HepG2 (cell line): Measurements from ENCODE around the gene CLCA4. TPM values are rescaled to one million over a fixed set of nuclear protein-coding genes. Genes with fewer than 3 reads are reported as not detected.

ENCODE experiments used
- ATAC-seq: fragments of 200-7000 bp; cut with Tn5 transposase; 3 replicates; pipeline ENCODE4 v1.9.1; 2020; ENCODE audit warnings: mild to moderate bottlenecking, moderate library complexity
- BruUV-seq: library from RNA; stranded (reverse); fragments of 400-500 nt; replicated peaks from 2 replicates; lab custom pipeline; 2021; lab: Mats Ljungman, UMichigan
- CTCF ChIA-PET: fragments of 300-600 bp; formaldehyde crosslinking; extraction: SDS; loops from one replicate; lab custom pipeline; 2021; ENCODE audit warnings: low total read pairs, inconsistent platforms, low intra/inter-chr PET ratio; lab: Yijun Ruan, JAX
- POLR2A ChIA-PET: fragments of 350-600 bp; sonication (Branson Sonifier 250); formaldehyde crosslinking; loops from one replicate; lab custom pipeline; 2020; ENCODE audit warnings: antibody characterized with exemption, inconsistent platforms; lab: Yijun Ruan, JAX
- DNase-seq: peaks from one replicate; pipeline ENCODE4 v3.0.0-alpha.2; 2015; ENCODE audit warnings: low spot score
- FAIRE-seq: peaks from 3 replicates; lab custom pipeline; 2011; peaks lifted over from hg19 to GRCh38; lab: Jason Lieb, UNC
- H2AFZ ChIP-seq: one replicate; pipeline ENCODE4 v1.6.1; 2011; ENCODE audit warnings: low read length, inconsistent platforms
- H3K27ac ChIP-seq: fragments of 300-600 bp; 3 replicates; pipeline ENCODE4 v1.8.0; 2011; ENCODE audit warnings: mixed run types, mild to moderate bottlenecking, mixed read lengths, low read length, inconsistent platforms; ENCODE audit not compliant: insufficient read depth; ENCODE audit errors: extremely low read length
- H3K27me3 ChIP-seq, 2 experiments: fragments of 200-600 bp in 1 of 2; 2 replicates in 1 of 2; 3 replicates in 1 of 2; pipeline versions ENCODE4 v1.6.0 to v1.8.0; 2011; ENCODE audit warnings: low read length in 2 of 2, mild to moderate bottlenecking in 2 of 2, moderate library complexity in 2 of 2, inconsistent platforms in 1 of 2; ENCODE audit not compliant: insufficient read depth in 2 of 2, control insufficient read depth in 1 of 2
- H3K36me3 ChIP-seq, 2 experiments: fragments of 200-600 bp in 1 of 2; replicated peaks in 1 of 2; 2 replicates in 1 of 2; 3 replicates in 1 of 2; pipeline versions ENCODE4 v1.5.1 to v1.8.0; 2011; ENCODE audit warnings: low read length in 2 of 2, inconsistent platforms in 1 of 2; ENCODE audit not compliant: insufficient read depth in 2 of 2, control insufficient read depth in 1 of 2
- H3K4me1 ChIP-seq: 2 replicates; pipeline ENCODE4 v1.5.1; 2012; ENCODE audit warnings: low read length, inconsistent platforms; ENCODE audit not compliant: insufficient read depth
- H3K4me2 ChIP-seq: 2 replicates; pipeline ENCODE4 v1.6.0; 2011; ENCODE audit warnings: low read depth, low read length, inconsistent platforms
- H3K4me3 ChIP-seq, 3 experiments: fragments of 200-600 bp in 1 of 3; sonication (generic), shearing (Covaris generic) in 1 of 3; replicated peaks in 1 of 3; 2 replicates each; pipeline ENCODE4 v1.5.1; 2011 to 2016; ENCODE audit warnings: low read length in 3 of 3, inconsistent platforms in 2 of 3, low read depth in 2 of 3, mild to moderate bottlenecking in 2 of 3, control low read depth in 1 of 3, mixed read lengths in 1 of 3; ENCODE audit not compliant: insufficient read depth in 1 of 3
- H3K79me2 ChIP-seq: one replicate; pipeline ENCODE4 v1.6.1; 2011; ENCODE audit warnings: low read length, inconsistent platforms; ENCODE audit not compliant: insufficient read depth
- H3K9ac ChIP-seq: 2 replicates; pipeline ENCODE4 v1.6.0; 2011; ENCODE audit warnings: mild to moderate bottlenecking, low read depth, low read length, inconsistent platforms; ENCODE audit not compliant: insufficient read depth
- H3K9me3 ChIP-seq: 2 replicates; pipeline ENCODE4 v1.5.1; 2012; ENCODE audit warnings: mild to moderate bottlenecking, low read length
- H4K20me1 ChIP-seq: 2 replicates; pipeline ENCODE4 v1.6.0; 2011; ENCODE audit warnings: inconsistent platforms, mild to moderate bottlenecking, low read length, moderate library complexity; ENCODE audit not compliant: insufficient read depth
- KAT8 ChIP-seq: IDR thresholded peaks from 2 replicates; pipeline ENCODE4 v1.6.1; 2016; ENCODE audit warnings: missing genetic modification reagents, missing compliant biosample characterization
- KDM5B ChIP-seq: sonication (generic); formaldehyde crosslinking; IDR thresholded peaks from 2 replicates; pipeline ENCODE4 v1.4.0; 2020; ENCODE audit warnings: missing genetic modification reagents, mild to moderate bottlenecking, borderline replicate concordance
- SALL2 ChIP-seq: sonication (generic); formaldehyde crosslinking; IDR thresholded peaks from 2 replicates; pipeline ENCODE4 v1.8.1; 2023; ENCODE audit warnings: mild to moderate bottlenecking, missing genetic modification reagents, inconsistent platforms
- SIX1 ChIP-seq: sonication (generic); formaldehyde crosslinking; IDR thresholded peaks from 2 replicates; pipeline ENCODE4 v1.4.0; 2020; ENCODE audit warnings: missing genetic modification reagents, borderline replicate concordance
- ZNF17 ChIP-seq: sonication (generic); formaldehyde crosslinking; IDR thresholded peaks from 2 replicates; pipeline ENCODE4 v1.5.0; 2020; ENCODE audit warnings: mild to moderate bottlenecking, missing genetic modification reagents
- ZNF24 ChIP-seq: fragments of 450-650 bp; IDR thresholded peaks from 2 replicates; pipeline ENCODE4 v1.6.1; 2017; ENCODE audit warnings: antibody characterized with exemption, mild to moderate bottlenecking
- ZNF256 ChIP-seq: sonication (generic); formaldehyde crosslinking; conservative IDR thresholded peaks from 2 replicates; pipeline ENCODE4 v1.4.0; 2020; ENCODE audit warnings: missing genetic modification reagents
- ZNF296 ChIP-seq: sonication (generic); formaldehyde crosslinking; conservative IDR thresholded peaks from 2 replicates; pipeline ENCODE4 v1.5.0; 2020; ENCODE audit warnings: mild to moderate bottlenecking, missing genetic modification reagents
- ZNF34 ChIP-seq: sonication (generic); formaldehyde crosslinking; IDR thresholded peaks from 2 replicates; pipeline ENCODE4 v1.4.0; 2020; ENCODE audit warnings: mild to moderate bottlenecking, missing genetic modification reagents, borderline replicate concordance
- WGBS: methylation state at CpG from one replicate; pipeline ENCODE4 v1.1.6; 2017; ENCODE audit warnings: low lambda C conversion rate; 5-methylcytosine and 5-hydroxymethylcytosine counted together
- in situ Hi-C: cut with HindIII; loops from 2 replicates; pipeline ENCODE4 v1.10.0; 2017; ENCODE audit warnings: low pct_unique_long_range_greater_than_20kb; ENCODE audit not compliant: extremely low pct_ligation_motif_present
- intact Hi-C: fragments of 100-400 bp; cut with micrococcal nuclease; formaldehyde crosslinking; loops from one replicate; pipeline ENCODE4 v1.10.0; 2022; ENCODE audit not compliant: unreplicated experiment
- polyA plus RNA-seq, 8 experiments: library from polyadenylated mRNA; depleted of rRNA in 3 of 8; stranded (reverse) in 7 of 8; unstranded in 1 of 8; fragments of >200 nt; fragmentation: Illumina TruSeq in 4 of 8; extraction: Trizol in 4 of 8; gene quantifications; 2 replicates each; pipeline versions ENCODE4 v1.2.1 to v1.2.3, GENCODE V29; 2011 to 2016; ENCODE audit warnings: low read depth in 4 of 8, missing spikeins in 1 of 8, mixed read lengths in 1 of 8; ENCODE audit not compliant: insufficient read depth in 1 of 8
- total RNA-seq, 5 experiments: library from RNA; depleted of rRNA; stranded (reverse); fragments of >200 nt; fragmentation: Illumina TruSeq; extraction: Trizol; gene quantifications; 2 replicates each; pipeline ENCODE4 v1.2.3, GENCODE V29; 2016; ENCODE audit warnings: low read depth in 1 of 5
- TF ChIP-seq, protein P1 (sequence below): sonication (generic); formaldehyde crosslinking; IDR thresholded peaks from 2 replicates; pipeline ENCODE4 v1.4.0; 2020; ENCODE audit warnings: missing genetic modification reagents

CLCA4 gene
- total and polyA plus RNA-seq, 2 of the 13 experiments (the other 11 are each of a cell fraction or from before 2014, with no cell fraction given), result not detected

GRCh38 chr1:86573763-86574484 lies 27.0 kb downstream of the CLCA4 start (continued):
- TF ChIP-seq ZNF34 (CRISPR knock-in tag), result no peak

- no peak overlapping the region for H3K4me2 ChIP-seq
- no peaks in the 10 kb centered on the region for H3K4me1 ChIP-seq
- no peaks in the 10 kb centered on the region for H3K36me3 ChIP-seq
- H3K27ac ChIP-seq, result no peak overlapping the region
- no peaks in the 10 kb centered on the region for H3K79me2 ChIP-seq
- no peaks in the 10 kb centered on the region for H4K20me1 ChIP-seq
- no peak overlapping the region for H3K4me3 ChIP-seq
- no TSS peak for BruUV-seq
- ChIA-PET CTCF (no interaction called here), POLR2A (no interaction called here)
- no peak for DNase-seq
- in situ Hi-C loops, result no loop called here
- H3K9me3 ChIP-seq, result no peaks in the 10 kb centered on the region
- intact Hi-C loops, result no loop called here
- no peak for TF ChIP-seq SIX1 (CRISPR knock-in tag)
- H2AFZ ChIP-seq, result no peak overlapping the region
- H3K27me3 ChIP-seq, result 0 out of 5 replicates have a peak, but pooled peaks cover 0 to 4% of the 10 kb centered on the region in 2 experiments
- WGBS, result 31% methylated on average over 1 of the region's 1 CpG
- no peak overlapping the region for H3K9ac ChIP-seq
- no peak for ATAC-seq
- no peak for FAIRE-seq
Measured at GRCh38 chr1:86581231-86581630, 34.4 kb downstream of the CLCA4 start.

DNA sequence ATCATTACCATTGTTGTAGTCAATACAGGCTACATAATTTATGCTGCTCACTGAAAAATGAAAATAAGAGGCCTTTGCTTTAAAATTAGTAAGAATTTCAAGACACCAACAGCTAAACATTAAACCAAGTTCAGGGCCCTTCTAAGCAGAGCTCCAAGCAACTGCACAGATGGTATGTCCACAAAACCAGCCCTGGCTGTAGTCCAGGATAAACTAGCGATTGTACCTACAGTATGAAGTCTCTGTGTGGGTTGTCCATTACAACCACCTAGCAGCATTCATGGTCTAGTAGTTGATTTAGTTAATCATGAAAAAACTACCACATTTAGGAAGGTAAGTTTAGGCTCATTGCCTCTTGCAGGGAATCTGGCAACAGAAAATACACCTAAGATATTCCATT lies 35.3 kb downstream of the CLCA4 start:
- in situ Hi-C loops, result no loop called here
- ChIA-PET CTCF (no interaction called here), POLR2A (no interaction called here)
- no peak overlapping the region for H2AFZ ChIP-seq
- H3K9me3 ChIP-seq, result no peaks in the 10 kb centered on the region
- H3K36me3 ChIP-seq, result no peaks in the 10 kb centered on the region
- H3K27ac ChIP-seq, result no peak overlapping the region
- DNase-seq (no peak), ATAC-seq (no peak), FAIRE-seq (no peak)
- intact Hi-C loops, result no loop called here
- no peaks in the 10 kb centered on the region for H3K4me1 ChIP-seq
- no peak overlapping the region for H3K4me3 ChIP-seq
- no peaks in the 10 kb centered on the region for H3K79me2 ChIP-seq
- BruUV-seq, result no TSS peak
- H3K4me2 ChIP-seq, result no peak overlapping the region
- H3K27me3 ChIP-seq, result 0 out of 5 replicates have a peak, but pooled peaks cover 0 to 4% of the 10 kb centered on the region in 2 experiments
- 17% methylated on average over 1 of the region's 1 CpG for WGBS
- H4K20me1 ChIP-seq, result no peaks in the 10 kb centered on the region
- no peak overlapping the region for H3K9ac ChIP-seq
- TF ChIP-seq ZNF17 (CRISPR knock-in tag) (no peak), KAT8 (no peak), SALL2 (CRISPR knock-in tag) (no peak), ZNF296 (no peak), KDM5B (CRISPR knock-in tag) (no peak), ZNF24 (no peak), ZNF256 (no peak)
- TF ChIP-seq, protein P1, sequence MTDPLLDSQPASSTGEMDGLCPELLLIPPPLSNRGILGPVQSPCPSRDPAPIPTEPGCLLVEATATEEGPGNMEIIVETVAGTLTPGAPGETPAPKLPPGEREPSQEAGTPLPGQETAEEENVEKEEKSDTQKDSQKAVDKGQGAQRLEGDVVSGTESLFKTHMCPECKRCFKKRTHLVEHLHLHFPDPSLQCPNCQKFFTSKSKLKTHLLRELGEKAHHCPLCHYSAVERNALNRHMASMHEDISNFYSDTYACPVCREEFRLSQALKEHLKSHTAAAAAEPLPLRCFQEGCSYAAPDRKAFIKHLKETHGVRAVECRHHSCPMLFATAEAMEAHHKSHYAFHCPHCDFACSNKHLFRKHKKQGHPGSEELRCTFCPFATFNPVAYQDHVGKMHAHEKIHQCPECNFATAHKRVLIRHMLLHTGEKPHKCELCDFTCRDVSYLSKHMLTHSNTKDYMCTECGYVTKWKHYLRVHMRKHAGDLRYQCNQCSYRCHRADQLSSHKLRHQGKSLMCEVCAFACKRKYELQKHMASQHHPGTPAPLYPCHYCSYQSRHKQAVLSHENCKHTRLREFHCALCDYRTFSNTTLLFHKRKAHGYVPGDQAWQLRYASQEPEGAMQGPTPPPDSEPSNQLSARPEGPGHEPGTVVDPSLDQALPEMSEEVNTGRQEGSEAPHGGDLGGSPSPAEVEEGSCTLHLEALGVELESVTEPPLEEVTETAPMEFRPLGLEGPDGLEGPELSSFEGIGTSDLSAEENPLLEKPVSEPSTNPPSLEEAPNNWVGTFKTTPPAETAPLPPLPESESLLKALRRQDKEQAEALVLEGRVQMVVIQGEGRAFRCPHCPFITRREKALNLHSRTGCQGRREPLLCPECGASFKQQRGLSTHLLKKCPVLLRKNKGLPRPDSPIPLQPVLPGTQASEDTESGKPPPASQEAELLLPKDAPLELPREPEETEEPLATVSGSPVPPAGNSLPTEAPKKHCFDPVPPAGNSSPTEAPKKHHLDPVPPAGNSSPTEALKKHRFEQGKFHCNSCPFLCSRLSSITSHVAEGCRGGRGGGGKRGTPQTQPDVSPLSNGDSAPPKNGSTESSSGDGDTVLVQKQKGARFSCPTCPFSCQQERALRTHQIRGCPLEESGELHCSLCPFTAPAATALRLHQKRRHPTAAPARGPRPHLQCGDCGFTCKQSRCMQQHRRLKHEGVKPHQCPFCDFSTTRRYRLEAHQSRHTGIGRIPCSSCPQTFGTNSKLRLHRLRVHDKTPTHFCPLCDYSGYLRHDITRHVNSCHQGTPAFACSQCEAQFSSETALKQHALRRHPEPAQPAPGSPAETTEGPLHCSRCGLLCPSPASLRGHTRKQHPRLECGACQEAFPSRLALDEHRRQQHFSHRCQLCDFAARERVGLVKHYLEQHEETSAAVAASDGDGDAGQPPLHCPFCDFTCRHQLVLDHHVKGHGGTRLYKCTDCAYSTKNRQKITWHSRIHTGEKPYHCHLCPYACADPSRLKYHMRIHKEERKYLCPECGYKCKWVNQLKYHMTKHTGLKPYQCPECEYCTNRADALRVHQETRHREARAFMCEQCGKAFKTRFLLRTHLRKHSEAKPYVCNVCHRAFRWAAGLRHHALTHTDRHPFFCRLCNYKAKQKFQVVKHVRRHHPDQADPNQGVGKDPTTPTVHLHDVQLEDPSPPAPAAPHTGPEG (CRISPR knock-in tag), result no peak
